NK-92 (cell line): Measurements from ENCODE around the gene C2CD3.
"Not testable (repeated sequence)": the region's sequence is repeated elsewhere in the genome, so short reads cannot be mapped to it uniquely, and the experiment has no call there.

Experiments
- DNase-seq: peaks from one replicate; lab custom pipeline; 2025; ENCODE audit not compliant: unreplicated experiment; lab: John Stamatoyannopoulos, UW

The C2CD3 gene

GRCh38 chr11:74168838-74169237 is 2.0 kb downstream of the C2CD3 start:
- DNase-seq: no peak

DNA sequence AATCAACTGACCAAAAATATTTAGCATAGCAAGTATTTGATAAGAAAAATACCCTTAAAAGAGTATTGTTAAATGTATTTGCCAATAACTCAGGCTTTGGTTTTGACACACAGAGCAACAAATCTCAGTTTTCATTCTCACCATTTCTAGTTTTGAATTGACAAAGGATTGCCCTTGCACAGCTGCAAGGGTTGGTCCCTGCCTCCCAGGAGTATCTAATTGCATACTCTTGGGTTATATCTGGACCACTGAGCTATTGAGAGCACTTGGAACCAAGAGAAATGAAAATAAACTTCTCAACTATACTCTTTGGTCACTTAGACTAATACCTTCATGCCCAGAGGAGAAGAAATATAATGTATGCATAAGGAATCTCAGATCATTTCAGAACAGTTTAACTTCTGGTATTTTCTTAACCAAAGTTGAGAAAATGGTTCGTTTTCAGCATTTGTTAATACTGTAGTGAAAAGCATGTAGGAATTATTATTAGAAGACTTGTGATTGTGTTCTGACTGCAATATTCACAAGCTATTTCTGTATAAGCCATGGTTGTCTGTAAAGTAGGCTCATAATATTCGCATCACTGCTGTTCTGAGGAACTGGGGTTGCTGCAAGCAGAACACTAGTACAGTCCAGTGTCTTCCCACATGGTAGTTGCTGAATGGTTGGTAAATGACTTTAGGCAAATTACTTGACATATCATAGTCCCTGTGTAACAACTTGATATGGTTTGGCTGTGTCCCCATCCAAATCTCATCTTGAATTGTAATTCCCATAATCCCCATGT is 7.9 kb downstream of the C2CD3 start:
- no peak for DNase-seq

DNA sequence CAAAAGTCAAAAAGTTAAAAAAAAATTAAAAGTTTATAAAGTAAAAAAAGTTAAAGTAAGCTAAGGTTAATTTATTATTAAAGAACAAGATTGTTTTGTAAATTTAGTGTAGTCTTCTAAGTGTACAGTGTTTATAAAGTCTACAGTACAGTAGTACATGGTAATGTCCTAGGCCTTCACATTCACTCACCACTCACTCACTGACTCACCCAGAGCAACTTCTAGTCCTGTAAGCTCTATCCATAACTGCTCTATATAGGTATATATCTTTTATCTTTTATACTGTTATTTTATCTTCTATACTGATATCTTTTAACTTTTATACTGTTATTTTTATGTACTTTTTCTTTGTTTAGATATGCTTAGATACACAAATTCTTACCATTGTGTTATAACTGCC is 11.2 kb downstream of the C2CD3 start:
- DNase-seq: no peak

- no peak for DNase-seq
Measured at GRCh38 chr11:74157169-74157568, 13.6 kb downstream of the C2CD3 start.

DNA sequence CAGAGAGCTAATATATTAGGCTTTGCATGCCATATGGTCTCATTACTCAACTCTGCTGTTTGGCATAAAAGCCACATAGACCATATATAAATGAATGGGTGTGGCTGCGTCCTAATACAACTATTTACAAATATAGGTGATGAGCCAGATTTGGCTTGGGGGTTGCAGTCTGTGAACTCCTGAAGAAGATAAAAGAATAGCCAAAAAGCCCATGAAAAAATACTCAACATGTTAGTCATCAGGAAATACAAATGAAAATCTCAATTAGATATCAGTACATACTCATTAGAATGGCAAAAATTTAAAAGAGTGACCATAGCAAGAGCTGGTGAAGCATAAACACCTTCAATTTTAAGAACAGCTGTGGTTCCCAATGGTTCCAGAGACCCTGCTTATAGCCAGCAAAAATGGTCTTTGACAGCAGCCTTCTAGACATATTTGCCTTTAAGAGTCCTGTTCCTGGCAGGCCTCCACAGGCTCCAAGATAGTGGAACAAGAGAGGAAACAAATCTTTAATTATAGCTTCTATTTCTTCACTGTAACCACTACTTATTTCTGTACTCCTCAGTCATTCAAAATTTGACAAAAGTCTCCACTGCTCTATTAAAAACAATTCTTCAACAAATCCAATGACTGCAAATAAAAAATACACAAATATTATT is 16.1 kb downstream of the C2CD3 start:
- DNase-seq: no peak

DNA sequence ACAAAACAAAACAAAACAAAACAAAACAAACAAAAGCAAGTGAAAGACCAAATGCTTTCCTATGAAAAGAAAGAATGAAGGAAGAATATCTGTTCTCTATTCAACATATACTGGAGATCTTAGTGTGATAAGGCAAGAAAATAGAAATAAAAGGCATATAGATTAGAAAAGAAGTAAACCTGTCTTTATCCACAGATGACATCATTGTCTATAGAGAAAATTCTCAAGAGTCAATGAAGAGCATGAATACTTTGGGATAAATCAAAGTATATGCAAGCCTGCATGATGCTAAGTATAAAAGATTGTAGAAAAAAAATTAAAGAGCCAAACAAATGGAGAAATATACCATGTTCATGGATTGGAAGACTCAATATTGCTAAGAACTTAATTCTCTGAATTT is 17.6 kb downstream of the C2CD3 start:
- DNase-seq: no peak

GRCh38 chr11:74147199-74147929 is 23.4 kb downstream of the C2CD3 start:
- no peak for DNase-seq

- DNase-seq: no peak
Measured at GRCh38 chr11:74144592-74144991, 26.2 kb downstream of the C2CD3 start.

GRCh38 chr11:74142624-74143023 is 28.2 kb downstream of the C2CD3 start:
- DNase-seq: no peak

DNA sequence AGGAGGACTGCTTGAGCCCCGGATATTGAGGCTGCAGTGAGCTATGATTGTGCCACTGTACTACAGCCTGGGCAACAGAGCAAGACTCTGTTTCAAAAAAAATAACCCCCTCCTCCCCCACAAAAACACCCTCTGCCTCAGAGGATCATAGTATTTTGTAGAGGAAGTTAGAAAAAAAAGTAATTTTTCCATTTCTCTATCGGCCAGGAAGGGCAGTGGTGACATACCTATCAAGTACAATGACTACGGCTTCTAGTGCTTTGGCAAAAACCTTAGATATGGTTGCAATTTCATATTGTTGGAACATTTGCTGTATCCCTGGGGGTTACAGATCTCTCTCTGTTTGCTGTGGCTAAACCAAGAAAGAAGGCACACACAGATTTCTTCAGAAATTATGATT is 28.9 kb downstream of the C2CD3 start:
- DNase-seq: no peak

- DNase-seq: no peak
Measured at GRCh38 chr11:74141241-74141695, 29.5 kb downstream of the C2CD3 start.

- not testable (repeated sequence) for DNase-seq
Measured at GRCh38 chr11:74139919-74140431, 30.8 kb downstream of the C2CD3 start.

GRCh38 chr11:74139151-74139918 is 31.5 kb downstream of the C2CD3 start:
- no peak for DNase-seq

DNA sequence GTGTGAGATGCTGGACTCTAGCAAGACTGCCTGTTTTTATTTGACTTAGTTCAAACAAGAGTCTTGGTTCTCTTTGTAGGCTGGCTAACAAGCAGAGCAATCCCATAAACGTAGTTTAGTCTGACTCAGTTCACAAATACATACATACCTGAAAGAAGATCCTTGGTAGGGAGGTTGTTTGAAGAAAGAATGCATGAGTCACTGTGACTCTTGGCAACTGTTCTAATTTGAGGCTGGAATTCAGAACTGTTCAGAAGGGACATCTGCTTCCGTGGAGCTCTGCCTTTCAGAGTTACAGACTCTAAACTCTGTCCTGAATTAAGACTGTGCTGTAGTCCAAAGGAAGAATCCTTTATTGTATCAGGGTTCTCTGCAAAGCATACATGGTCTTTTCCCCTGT is 32.2 kb downstream of the C2CD3 start:
- no peak for DNase-seq

DNA sequence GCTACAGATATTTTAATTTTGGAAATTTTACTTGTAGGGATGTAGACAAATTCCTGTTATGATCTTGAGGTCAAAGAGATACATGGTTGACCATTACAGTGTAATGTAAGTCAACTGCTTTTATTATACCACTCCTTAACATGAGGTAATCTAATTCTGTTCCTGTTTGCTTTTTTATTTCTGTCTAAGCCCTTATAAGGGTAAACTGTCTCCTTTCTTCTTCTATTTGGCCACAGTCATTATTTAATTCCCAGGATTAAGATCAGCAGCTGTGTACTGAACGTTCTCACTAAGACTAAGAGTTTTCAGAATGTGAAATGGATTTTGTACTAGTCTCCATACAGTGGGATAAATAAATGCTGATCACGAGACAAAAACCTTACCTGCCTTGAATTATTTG is 32.8 kb downstream of the C2CD3 start:
- DNase-seq: no peak

DNA sequence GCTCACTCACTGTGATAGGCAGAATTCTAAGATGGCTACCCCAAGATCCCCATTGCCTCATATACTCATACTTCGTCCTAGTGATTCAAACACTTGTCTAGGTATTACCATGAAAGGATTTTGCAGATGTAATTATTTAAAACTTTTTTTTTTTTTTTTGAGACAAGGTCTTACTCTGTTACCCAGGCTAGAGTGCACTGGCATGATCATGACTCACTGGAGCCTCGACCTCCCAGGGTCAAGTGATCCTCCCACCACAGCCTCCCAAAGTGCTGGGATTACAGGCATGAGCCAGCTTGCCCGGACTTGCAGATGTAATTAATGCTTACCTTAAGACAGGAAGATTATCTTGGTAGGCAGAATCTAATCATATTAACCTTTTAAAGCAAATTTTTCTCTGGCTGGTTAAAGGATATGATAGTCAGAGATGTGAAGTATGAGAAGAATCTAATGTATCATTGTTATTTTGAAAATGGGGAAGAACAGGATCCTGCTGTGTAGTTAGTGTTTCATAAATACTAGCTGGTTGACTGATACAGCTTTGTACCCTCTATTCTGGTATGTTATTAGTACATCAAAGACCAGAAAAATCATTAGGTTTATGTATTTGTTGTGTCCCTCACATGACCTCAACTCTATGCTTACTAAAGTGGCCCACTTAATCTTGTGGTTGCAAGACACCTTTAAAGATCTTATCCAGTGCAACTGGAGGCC is 35.5 kb downstream of the C2CD3 start:
- DNase-seq: no peak

DNA sequence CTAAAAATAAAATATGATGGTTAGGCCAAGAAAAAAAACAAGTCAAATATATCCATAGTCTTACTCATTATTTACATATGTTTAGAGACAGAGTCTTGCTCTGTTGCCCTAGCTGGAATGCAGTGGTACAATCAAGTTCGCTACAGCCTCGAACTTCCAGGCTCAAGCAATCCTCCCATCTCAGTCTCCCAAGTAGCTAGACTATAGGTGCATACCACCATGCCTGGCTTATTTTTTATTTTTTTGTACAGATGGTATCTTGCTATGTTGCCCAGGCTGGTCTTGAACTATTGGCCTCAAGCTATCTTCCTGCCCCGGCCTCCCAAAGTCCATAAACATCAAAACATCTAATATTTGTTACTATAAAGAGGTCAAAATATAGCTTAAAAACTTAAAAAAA is 36.1 kb downstream of the C2CD3 start:
- DNase-seq: no peak

GRCh38 chr11:74133436-74133835 is 37.4 kb downstream of the C2CD3 start:
- DNase-seq: no peak

GRCh38 chr11:74132833-74133232 is 38.0 kb downstream of the C2CD3 start:
- no peak for DNase-seq

DNA sequence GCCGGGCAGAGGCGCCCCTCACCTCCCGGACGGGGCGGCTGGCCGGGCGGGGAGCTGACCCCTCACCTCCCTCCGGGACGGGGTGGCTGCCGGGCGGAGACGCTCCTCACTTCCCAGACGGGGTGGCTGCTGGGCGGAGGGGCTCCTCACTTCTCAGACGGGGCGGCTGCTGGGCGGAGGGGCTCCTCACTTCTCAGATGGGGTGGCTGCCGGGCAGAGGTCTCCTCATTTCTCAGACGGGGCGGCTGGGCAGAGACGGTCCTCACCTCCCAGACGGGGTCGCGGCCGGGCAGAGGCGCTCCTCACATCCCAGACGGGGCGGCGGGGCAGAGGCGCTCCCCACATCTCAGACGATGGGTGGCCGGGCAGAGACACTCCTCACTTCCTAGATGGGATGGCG is 41.7 kb downstream of the C2CD3 start:
- not testable (repeated sequence) for DNase-seq
